ENCODE data around the gene NISCH.

NISCH gene

DNA sequence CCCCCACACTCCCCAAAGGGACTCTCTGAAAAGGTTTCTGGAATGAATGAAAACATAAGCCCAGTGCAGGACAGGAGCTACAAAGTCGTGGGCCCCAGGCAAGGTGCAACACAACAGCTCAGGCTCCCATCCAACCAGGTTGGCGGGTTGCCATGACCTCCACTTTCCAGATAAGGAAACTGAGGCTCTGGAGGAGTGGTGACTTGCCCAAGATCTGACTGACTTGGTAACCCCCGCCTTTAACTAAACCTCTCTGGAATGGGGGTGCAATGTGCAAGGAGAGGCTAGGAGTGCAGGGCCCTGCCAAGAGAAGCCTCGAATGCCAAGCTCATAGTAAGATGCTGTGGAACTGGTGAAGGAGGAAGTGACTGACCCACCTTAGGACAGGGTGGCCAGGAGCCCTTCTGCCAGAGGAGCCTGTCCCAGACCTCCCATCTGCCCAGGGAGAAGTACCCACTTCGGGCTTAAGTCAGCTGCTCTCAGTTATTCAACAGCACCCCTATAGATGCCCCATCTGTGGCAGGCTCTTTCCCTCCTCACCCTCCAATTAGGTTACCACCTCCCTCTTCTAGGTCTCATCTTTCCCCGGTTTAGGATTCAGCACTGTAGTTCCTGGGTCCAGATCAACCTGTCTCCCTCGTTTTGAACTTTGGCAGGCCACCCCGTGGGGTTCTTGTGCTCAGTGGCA, 1.0 kb upstream of the NISCH start:
- Histone ChIP-seq H3K27ac (ENCODE audit: poor library complexity, severe bottlenecking) (peak overlapping the region; percentile 72), H3K4me1 (ENCODE audit: insufficient read depth, poor library complexity, severe bottlenecking) (peaks cover 24% of the 10 kb centered on the region), H3K9me3 (ENCODE audit: severe bottlenecking) (no peaks in the 10 kb centered on the region), H3K27me3 (ENCODE audit: insufficient read depth, poor library complexity, severe bottlenecking) (no peaks in the 10 kb centered on the region), H3K36me3 (ENCODE audit: low read depth) (peaks cover 18% of the 10 kb centered on the region), H3K4me3 (ENCODE audit: severe bottlenecking) (no peak overlapping the region)
- TF ChIP-seq, protein P1, sequence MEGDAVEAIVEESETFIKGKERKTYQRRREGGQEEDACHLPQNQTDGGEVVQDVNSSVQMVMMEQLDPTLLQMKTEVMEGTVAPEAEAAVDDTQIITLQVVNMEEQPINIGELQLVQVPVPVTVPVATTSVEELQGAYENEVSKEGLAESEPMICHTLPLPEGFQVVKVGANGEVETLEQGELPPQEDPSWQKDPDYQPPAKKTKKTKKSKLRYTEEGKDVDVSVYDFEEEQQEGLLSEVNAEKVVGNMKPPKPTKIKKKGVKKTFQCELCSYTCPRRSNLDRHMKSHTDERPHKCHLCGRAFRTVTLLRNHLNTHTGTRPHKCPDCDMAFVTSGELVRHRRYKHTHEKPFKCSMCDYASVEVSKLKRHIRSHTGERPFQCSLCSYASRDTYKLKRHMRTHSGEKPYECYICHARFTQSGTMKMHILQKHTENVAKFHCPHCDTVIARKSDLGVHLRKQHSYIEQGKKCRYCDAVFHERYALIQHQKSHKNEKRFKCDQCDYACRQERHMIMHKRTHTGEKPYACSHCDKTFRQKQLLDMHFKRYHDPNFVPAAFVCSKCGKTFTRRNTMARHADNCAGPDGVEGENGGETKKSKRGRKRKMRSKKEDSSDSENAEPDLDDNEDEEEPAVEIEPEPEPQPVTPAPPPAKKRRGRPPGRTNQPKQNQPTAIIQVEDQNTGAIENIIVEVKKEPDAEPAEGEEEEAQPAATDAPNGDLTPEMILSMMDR (IDR thresholded peaks at IDR 0.05; ENCODE audit: poor library complexity, severe bottlenecking) = no peak
- DNase-seq (ENCODE audit: low spot score) = no peak
- no peak for ATAC-seq (ENCODE audit: low read depth)

DNA sequence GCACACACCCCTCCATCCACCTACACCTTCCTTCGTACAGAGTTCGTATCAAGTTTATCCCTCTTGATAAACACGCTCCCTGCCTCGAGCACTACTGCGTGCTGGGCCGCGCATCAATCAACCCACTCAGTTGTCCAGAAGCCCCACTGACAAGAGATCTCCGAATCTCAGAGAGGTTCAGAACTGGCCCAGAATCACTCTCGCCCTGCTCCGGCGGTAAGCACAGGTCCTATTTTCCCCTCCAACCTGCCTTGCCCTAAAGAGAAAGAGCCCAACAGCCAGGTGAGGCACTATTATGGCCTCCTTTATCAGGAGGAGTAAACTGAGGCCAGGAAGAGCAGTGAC, 494 bp upstream of the NISCH start:
- Histone ChIP-seq H3K27ac (ENCODE audit: poor library complexity, severe bottlenecking) (peak overlapping the region; percentile 72), H3K27me3 (ENCODE audit: insufficient read depth, poor library complexity, severe bottlenecking) (no peaks in the 10 kb centered on the region), H3K9me3 (ENCODE audit: severe bottlenecking) (no peaks in the 10 kb centered on the region), H3K4me1 (ENCODE audit: insufficient read depth, poor library complexity, severe bottlenecking) (peaks cover 24% of the 10 kb centered on the region), H3K36me3 (ENCODE audit: low read depth) (peaks cover 23% of the 10 kb centered on the region), H3K4me3 (ENCODE audit: severe bottlenecking) (peak overlapping the region; percentile 88)
- TF ChIP-seq, protein P1 (IDR thresholded peaks at IDR 0.05; ENCODE audit: poor library complexity, severe bottlenecking) = no peak
- no peak for DNase-seq (ENCODE audit: low spot score)
- no peak for ATAC-seq (ENCODE audit: low read depth)

DNA sequence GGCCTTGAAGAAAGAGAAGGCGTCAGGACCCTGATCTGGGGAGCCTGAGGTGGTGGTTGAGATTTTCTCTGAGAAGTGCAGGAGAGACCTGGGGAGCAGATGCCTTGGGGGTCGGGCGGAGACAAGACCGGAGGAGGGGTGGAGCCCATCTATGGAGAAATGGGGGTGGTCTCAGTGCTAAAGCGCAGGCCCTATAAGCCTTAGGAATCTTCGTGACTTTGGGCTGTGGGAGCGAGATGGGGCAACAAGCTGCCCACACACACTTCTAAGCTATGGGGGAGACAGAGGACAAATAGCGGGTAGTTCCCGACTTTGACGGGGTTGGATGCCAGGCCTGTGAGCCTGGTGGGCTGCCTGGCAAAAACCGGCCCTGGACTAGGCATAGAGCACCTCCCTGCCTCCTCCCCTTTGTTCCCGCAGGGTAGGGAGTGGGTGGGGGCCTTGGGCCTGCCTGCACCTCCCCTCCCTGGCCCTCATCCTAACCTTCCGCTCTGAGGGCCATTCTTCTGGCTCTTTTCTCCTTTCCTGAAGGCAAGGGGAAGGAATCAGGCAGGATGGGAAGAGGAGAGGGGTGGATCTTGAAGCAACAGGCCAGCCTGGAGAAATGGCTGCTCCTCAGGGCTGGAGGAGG, 880 bp downstream of the NISCH start:
- Histone ChIP-seq H3K4me3 (ENCODE audit: severe bottlenecking) (peak overlapping the region; percentile 88), H3K27ac (ENCODE audit: poor library complexity, severe bottlenecking) (peak overlapping the region; percentile 72), H3K27me3 (ENCODE audit: insufficient read depth, poor library complexity, severe bottlenecking) (no peaks in the 10 kb centered on the region), H3K9me3 (ENCODE audit: severe bottlenecking) (no peaks in the 10 kb centered on the region), H3K4me1 (ENCODE audit: insufficient read depth, poor library complexity, severe bottlenecking) (peaks cover 24% of the 10 kb centered on the region), H3K36me3 (ENCODE audit: low read depth) (peaks cover 35% of the 10 kb centered on the region)
- ATAC-seq (ENCODE audit: low read depth) = peak; percentile 13
- TF ChIP-seq, protein P1 (IDR thresholded peaks at IDR 0.05; ENCODE audit: poor library complexity, severe bottlenecking) = no peak
- peak; percentile 50 for DNase-seq (ENCODE audit: low spot score)

- H3K4me3 ChIP-seq (ENCODE audit: severe bottlenecking) = peak overlapping the region; percentile 88
- H3K36me3 ChIP-seq (ENCODE audit: low read depth) = peaks cover 40% of the 10 kb centered on the region
- DNase-seq (ENCODE audit: low spot score) (no peak), ATAC-seq (ENCODE audit: low read depth) (no peak)
- TF ChIP-seq, protein P1 (IDR thresholded peaks at IDR 0.05; ENCODE audit: poor library complexity, severe bottlenecking) = no peak
- no peaks in the 10 kb centered on the region for H3K9me3 ChIP-seq (ENCODE audit: severe bottlenecking)
- H3K27me3 ChIP-seq (ENCODE audit: insufficient read depth, poor library complexity, severe bottlenecking) = no peaks in the 10 kb centered on the region
- peaks cover 24% of the 10 kb centered on the region for H3K4me1 ChIP-seq (ENCODE audit: insufficient read depth, poor library complexity, severe bottlenecking)
- peak overlapping the region; percentile 72 for H3K27ac ChIP-seq (ENCODE audit: poor library complexity, severe bottlenecking)
Observed at GRCh38 chr3:52456800-52457183, 1.4 kb downstream of the NISCH start.

Measured in RWPE2 (cell line).